ENCODE measurements around the gene NDUFA7.
A peak's percentile ranks its signal among the peaks of the same experiment; 100 is the strongest.

The NDUFA7 gene

GRCh38 chr19:8321067-8321985, at the start of gene NDUFA7, which contains the start of gene RPS28:
NDUFA7 (minus strand) TSS chr19:8321375; CDS start chr19:8321358, 17 bp downstream.
RPS28 (plus strand) TSS chr19:8321496; CDS start chr19:8321531, 35 bp downstream.
- DNase-seq (ENCODE audit: low spot score) = peak; percentile 99
- TF ChIP-seq, protein P1, sequence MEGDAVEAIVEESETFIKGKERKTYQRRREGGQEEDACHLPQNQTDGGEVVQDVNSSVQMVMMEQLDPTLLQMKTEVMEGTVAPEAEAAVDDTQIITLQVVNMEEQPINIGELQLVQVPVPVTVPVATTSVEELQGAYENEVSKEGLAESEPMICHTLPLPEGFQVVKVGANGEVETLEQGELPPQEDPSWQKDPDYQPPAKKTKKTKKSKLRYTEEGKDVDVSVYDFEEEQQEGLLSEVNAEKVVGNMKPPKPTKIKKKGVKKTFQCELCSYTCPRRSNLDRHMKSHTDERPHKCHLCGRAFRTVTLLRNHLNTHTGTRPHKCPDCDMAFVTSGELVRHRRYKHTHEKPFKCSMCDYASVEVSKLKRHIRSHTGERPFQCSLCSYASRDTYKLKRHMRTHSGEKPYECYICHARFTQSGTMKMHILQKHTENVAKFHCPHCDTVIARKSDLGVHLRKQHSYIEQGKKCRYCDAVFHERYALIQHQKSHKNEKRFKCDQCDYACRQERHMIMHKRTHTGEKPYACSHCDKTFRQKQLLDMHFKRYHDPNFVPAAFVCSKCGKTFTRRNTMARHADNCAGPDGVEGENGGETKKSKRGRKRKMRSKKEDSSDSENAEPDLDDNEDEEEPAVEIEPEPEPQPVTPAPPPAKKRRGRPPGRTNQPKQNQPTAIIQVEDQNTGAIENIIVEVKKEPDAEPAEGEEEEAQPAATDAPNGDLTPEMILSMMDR (IDR thresholded peaks at IDR 0.05; ENCODE audit: borderline replicate concordance, control extremely low read depth, extremely low read depth, insufficient read depth, missing control alignments) = peak; percentile 63
- in situ Hi-C loops (cut with MboI; ENCODE audit: low sequenced_read_pairs, unreplicated experiment) = no loop called here

- in situ Hi-C loops (cut with MboI; ENCODE audit: low sequenced_read_pairs, unreplicated experiment) = no loop called here
- peak; percentile 27 for DNase-seq (ENCODE audit: low spot score)
- TF ChIP-seq, protein P1 (IDR thresholded peaks at IDR 0.05; ENCODE audit: borderline replicate concordance, control extremely low read depth, extremely low read depth, insufficient read depth, missing control alignments) = no peak
These were observed 49.2 kb upstream of the NDUFA7 start for GRCh38 chr19:8370176-8371010.

DNA sequence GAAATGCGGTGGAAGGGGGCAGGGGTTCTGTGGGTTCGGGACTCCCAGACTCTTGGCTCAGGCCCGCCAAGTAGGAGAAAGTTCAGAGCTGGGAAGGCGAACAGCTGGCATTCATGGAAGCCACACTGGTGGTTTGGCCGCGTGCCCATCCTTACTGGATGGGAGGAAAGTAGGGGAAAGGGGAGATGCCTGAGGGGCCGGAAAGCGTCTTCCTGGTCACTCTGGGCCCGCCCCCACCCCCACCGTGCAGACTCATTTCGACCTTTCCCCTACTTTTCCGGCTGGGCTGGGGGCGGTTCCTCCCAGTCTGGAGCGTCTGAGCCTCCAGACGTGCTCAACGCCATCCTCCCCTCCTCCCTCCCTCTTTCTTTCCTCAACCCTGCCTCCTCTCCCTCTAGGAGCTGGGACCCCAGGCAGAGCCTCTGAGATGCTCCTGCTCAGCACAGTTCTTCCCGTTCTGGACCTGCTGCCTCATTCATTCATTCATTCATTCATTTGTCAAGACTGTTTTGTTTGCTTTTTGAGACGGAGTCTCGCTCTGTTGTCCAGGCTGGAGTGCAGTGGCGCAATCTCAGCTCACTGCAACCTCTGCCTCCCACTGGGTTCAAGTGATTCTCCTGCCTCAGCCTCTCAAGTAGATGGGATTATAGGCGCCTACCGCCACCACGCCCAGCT, 46.3 kb upstream of the NDUFA7 start:
- in situ Hi-C loops (cut with MboI; ENCODE audit: low sequenced_read_pairs, unreplicated experiment) = no loop called here
- TF ChIP-seq, protein P1 (IDR thresholded peaks at IDR 0.05; ENCODE audit: borderline replicate concordance, control extremely low read depth, extremely low read depth, insufficient read depth, missing control alignments) = no peak
- no peak for DNase-seq (ENCODE audit: low spot score)

- in situ Hi-C loops (cut with MboI; ENCODE audit: low sequenced_read_pairs, unreplicated experiment) = no loop called here
- TF ChIP-seq, protein P1 (IDR thresholded peaks at IDR 0.05; ENCODE audit: borderline replicate concordance, control extremely low read depth, extremely low read depth, insufficient read depth, missing control alignments) = no peak
- DNase-seq (ENCODE audit: low spot score) = no peak
These were observed 45.8 kb upstream of the NDUFA7 start for GRCh38 chr19:8366961-8367326.

- TF ChIP-seq, protein P1 (IDR thresholded peaks at IDR 0.05; ENCODE audit: borderline replicate concordance, control extremely low read depth, extremely low read depth, insufficient read depth, missing control alignments) = no peak
- DNase-seq (ENCODE audit: low spot score) = peak; percentile 36
- in situ Hi-C loops (cut with MboI; ENCODE audit: low sequenced_read_pairs, unreplicated experiment) = no loop called here
These were observed 45.0 kb upstream of the NDUFA7 start for GRCh38 chr19:8366121-8366581.
